ENCODE measurements around the gene MTUS2.

- TF ChIP-seq, protein P1, sequence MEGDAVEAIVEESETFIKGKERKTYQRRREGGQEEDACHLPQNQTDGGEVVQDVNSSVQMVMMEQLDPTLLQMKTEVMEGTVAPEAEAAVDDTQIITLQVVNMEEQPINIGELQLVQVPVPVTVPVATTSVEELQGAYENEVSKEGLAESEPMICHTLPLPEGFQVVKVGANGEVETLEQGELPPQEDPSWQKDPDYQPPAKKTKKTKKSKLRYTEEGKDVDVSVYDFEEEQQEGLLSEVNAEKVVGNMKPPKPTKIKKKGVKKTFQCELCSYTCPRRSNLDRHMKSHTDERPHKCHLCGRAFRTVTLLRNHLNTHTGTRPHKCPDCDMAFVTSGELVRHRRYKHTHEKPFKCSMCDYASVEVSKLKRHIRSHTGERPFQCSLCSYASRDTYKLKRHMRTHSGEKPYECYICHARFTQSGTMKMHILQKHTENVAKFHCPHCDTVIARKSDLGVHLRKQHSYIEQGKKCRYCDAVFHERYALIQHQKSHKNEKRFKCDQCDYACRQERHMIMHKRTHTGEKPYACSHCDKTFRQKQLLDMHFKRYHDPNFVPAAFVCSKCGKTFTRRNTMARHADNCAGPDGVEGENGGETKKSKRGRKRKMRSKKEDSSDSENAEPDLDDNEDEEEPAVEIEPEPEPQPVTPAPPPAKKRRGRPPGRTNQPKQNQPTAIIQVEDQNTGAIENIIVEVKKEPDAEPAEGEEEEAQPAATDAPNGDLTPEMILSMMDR (IDR thresholded peaks at IDR 0.05; ENCODE audit: insufficient read depth, low read length) = no peak
- no peak for TF ChIP-seq POLR2AphosphoS5 (IDR thresholded peaks at IDR 0.05; ENCODE audit: low read depth)
- TF ChIP-seq, protein P2, sequence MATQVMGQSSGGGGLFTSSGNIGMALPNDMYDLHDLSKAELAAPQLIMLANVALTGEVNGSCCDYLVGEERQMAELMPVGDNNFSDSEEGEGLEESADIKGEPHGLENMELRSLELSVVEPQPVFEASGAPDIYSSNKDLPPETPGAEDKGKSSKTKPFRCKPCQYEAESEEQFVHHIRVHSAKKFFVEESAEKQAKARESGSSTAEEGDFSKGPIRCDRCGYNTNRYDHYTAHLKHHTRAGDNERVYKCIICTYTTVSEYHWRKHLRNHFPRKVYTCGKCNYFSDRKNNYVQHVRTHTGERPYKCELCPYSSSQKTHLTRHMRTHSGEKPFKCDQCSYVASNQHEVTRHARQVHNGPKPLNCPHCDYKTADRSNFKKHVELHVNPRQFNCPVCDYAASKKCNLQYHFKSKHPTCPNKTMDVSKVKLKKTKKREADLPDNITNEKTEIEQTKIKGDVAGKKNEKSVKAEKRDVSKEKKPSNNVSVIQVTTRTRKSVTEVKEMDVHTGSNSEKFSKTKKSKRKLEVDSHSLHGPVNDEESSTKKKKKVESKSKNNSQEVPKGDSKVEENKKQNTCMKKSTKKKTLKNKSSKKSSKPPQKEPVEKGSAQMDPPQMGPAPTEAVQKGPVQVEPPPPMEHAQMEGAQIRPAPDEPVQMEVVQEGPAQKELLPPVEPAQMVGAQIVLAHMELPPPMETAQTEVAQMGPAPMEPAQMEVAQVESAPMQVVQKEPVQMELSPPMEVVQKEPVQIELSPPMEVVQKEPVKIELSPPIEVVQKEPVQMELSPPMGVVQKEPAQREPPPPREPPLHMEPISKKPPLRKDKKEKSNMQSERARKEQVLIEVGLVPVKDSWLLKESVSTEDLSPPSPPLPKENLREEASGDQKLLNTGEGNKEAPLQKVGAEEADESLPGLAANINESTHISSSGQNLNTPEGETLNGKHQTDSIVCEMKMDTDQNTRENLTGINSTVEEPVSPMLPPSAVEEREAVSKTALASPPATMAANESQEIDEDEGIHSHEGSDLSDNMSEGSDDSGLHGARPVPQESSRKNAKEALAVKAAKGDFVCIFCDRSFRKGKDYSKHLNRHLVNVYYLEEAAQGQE (IDR thresholded peaks at IDR 0.05; ENCODE audit: insufficient replicate concordance, low read depth) = no peak
- no peak for TF ChIP-seq SPI1 (IDR thresholded peaks at IDR 0.05; ENCODE audit: borderline replicate concordance, low read depth)
- no peak for TF ChIP-seq GABPA (IDR thresholded peaks at IDR 0.05; ENCODE audit: low read depth)
These were observed 339.7 kb downstream of the MTUS2 start for GRCh38 chr13:29159871-29160270.

Data from HL-60 (cell line).